Upper lobe of left lung (tissue), 4 donors: ENCODE data around the gene CLIP4.

Experiments
- CTCF ChIP-seq, 6 experiments: fragments of 450-650 bp in 4 of 6; fragments of 200-600 bp in 2 of 6; sonication (generic) in 2 of 6; IDR thresholded peaks; one replicate each; pipeline ENCODE4 v1.5.1; 2016 to 2019; ENCODE audit warnings: antibody characterized with exemption in 6 of 6
- EP300 ChIP-seq, 4 donors: sonication (generic); formaldehyde crosslinking; IDR thresholded peaks; one replicate each; pipeline ENCODE4 v1.5.1; 2017; ENCODE audit warnings: antibody characterized with exemption in 4 of 4, control low read depth in 2 of 4
- POLR2A ChIP-seq, 4 donors: fragments of 450-650 bp; IDR thresholded peaks; one replicate each; pipeline ENCODE4 v1.5.1; 2016 to 2017; ENCODE audit warnings: antibody characterized with exemption in 4 of 4, mild to moderate bottlenecking in 2 of 4

GRCh38 chr2:29154610-29155009 is 39.4 kb downstream of the CLIP4 start:
- TF ChIP-seq CTCF (IDR thresholded peaks at IDR 0.05), result no peak
- no peak for TF ChIP-seq EP300 (IDR thresholded peaks at IDR 0.05)
- TF ChIP-seq POLR2A (IDR thresholded peaks at IDR 0.05), result no peak
